SW 1271 (cell line): ENCODE results near the gene ARHGEF5.
A peak's percentile ranks its signal among the peaks of the same experiment; 100 is the strongest.
"Not testable (repeated sequence)": the region's sequence is repeated elsewhere in the genome, so short reads cannot be mapped to it uniquely, and the experiment has no call there.

Experiments used
- DNase-seq, 2 experiments: peaks; one replicate each; lab custom pipeline; 2025; lab: John Stamatoyannopoulos, UW

ARHGEF5 gene

GRCh38 chr7:144384071-144384470, 28.9 kb downstream of the ARHGEF5 start:
- DNase-seq = no peak

GRCh38 chr7:144384555-144385245, 29.5 kb downstream of the ARHGEF5 start:
- DNase-seq = no peak

- no peak for DNase-seq
Measured at GRCh38 chr7:144386741-144387140, 31.5 kb downstream of the ARHGEF5 start.

- no peak for DNase-seq
Measured at GRCh38 chr7:144388950-144389349, 33.7 kb downstream of the ARHGEF5 start.

GRCh38 chr7:144390481-144390880, 35.3 kb downstream of the ARHGEF5 start:
- DNase-seq = no peak

- DNase-seq = no peak
Measured at GRCh38 chr7:144391014-144391413, 35.8 kb downstream of the ARHGEF5 start.

GRCh38 chr7:144391823-144392255, 36.6 kb downstream of the ARHGEF5 start:
- DNase-seq = peak in 1 of 2 experiments; percentile 26

- no peak for DNase-seq
Measured at GRCh38 chr7:144397086-144397485, 41.9 kb downstream of the ARHGEF5 start.

GRCh38 chr7:144398291-144398690, 43.1 kb downstream of the ARHGEF5 start:
- DNase-seq = no peak

GRCh38 chr7:144398911-144399310, 43.7 kb downstream of the ARHGEF5 start:
- DNase-seq = no peak

- DNase-seq = no peak
Measured at GRCh38 chr7:144399946-144400345, 44.7 kb downstream of the ARHGEF5 start.

GRCh38 chr7:144401490-144401889, 46.3 kb downstream of the ARHGEF5 start:
- no peak for DNase-seq

GRCh38 chr7:144403102-144403501, 47.9 kb downstream of the ARHGEF5 start:
- DNase-seq = no peak

GRCh38 chr7:144403649-144404061, 48.5 kb downstream of the ARHGEF5 start, which contains the start of gene NOBOX:
Gene NOBOX, minus strand, starts transcription at chr7:144403693.
- no peak for DNase-seq

GRCh38 chr7:144404946-144405345, 49.7 kb downstream of the ARHGEF5 start:
- no peak for DNase-seq

GRCh38 chr7:144407266-144407931, 52.2 kb downstream of the ARHGEF5 start:
- DNase-seq = no peak

GRCh38 chr7:144408121-144408520, 52.9 kb downstream of the ARHGEF5 start:
- DNase-seq = no peak

GRCh38 chr7:144410441-144410840, 55.2 kb downstream of the ARHGEF5 start:
- DNase-seq = no peak

GRCh38 chr7:144414815-144415214, 59.6 kb downstream of the ARHGEF5 start:
- DNase-seq = no peak

GRCh38 chr7:144415858-144416257, 60.7 kb downstream of the ARHGEF5 start:
- no peak for DNase-seq

- no peak for DNase-seq
Measured at GRCh38 chr7:144416341-144416740, 61.1 kb downstream of the ARHGEF5 start.

- DNase-seq = not testable (repeated sequence)
Measured at GRCh38 chr7:144418931-144419330, 63.7 kb downstream of the ARHGEF5 start.

- not testable (repeated sequence) for DNase-seq
Measured at GRCh38 chr7:144427539-144427938, 72.3 kb downstream of the ARHGEF5 start.
